Ovary (tissue), 9 donors: ENCODE measurements around the gene CRYZL1. TPM values are rescaled to one million over a fixed set of nuclear protein-coding genes. Genes with fewer than 3 reads are reported as not detected.

Source experiments
- DNase-seq, 5 donors: peaks; one replicate each; pipeline ENCODE4 v3.0.0-alpha.2; 2019 to 2020
- H3K27ac ChIP-seq, 2 donors: fragments of 200-600 bp; one replicate each; pipeline versions ENCODE4 v1.5.1 to v1.8.0; 2019 to 2022
- H3K27me3 ChIP-seq: fragments of 200-600 bp; one replicate; pipeline ENCODE4 v1.8.0; 2022
- H3K36me3 ChIP-seq: fragments of 200-600 bp; sonication (generic); one replicate; pipeline ENCODE4 v1.5.1; 2019
- H3K4me1 ChIP-seq: one replicate; pipeline ENCODE4 v1.8.1; 2013; ENCODE audit warnings: mild to moderate bottlenecking, moderate library complexity; ENCODE audit not compliant: insufficient read depth
- H3K4me3 ChIP-seq: fragments of 200-600 bp; sonication (generic); one replicate; pipeline ENCODE4 v1.5.1; 2017
- H3K9me3 ChIP-seq, 2 donors: fragments of 200-600 bp in 1 of 2; sonication (generic) in 1 of 2; one replicate each; pipeline versions ENCODE4 v1.5.1 to v1.8.1; 2013 to 2019; ENCODE audit warnings: mild to moderate bottlenecking in 1 of 2, moderate library complexity in 1 of 2
- CTCF ChIP-seq, 3 donors: fragments of 450-650 bp in 2 of 3; fragments of 200-600 bp in 1 of 3; IDR thresholded peaks; one replicate each; pipeline versions ENCODE4 v1.5.1 to v1.8.0; 2016 to 2022; ENCODE audit warnings: antibody characterized with exemption in 3 of 3, mild to moderate bottlenecking in 1 of 3
- EP300 ChIP-seq: sonication (generic); formaldehyde crosslinking; IDR thresholded peaks from one replicate; pipeline ENCODE4 v1.6.1; 2017; ENCODE audit warnings: antibody characterized with exemption
- POLR2A ChIP-seq: fragments of 450-650 bp; IDR thresholded peaks from one replicate; pipeline ENCODE4 v1.6.1; 2017; ENCODE audit warnings: antibody characterized with exemption, mild to moderate bottlenecking, moderate library complexity
- WGBS, 3 donors: extraction: QIAGEN DNeasy Blood & Tissue Kit in 1 of 3; methylation state at CpG; one replicate each; pipeline versions ENCODE4 v1.1.5 to v1.1.7; 2013 to 2017; 5-methylcytosine and 5-hydroxymethylcytosine counted together
- intact Hi-C, 4 donors: fragments of 100-400 bp; cut with DNase I; formaldehyde crosslinking; loops; one replicate each; pipeline versions ENCODE4 v1.11.0 to v1.15.1; 2022 to 2023
- polyA plus RNA-seq, 2 donors: library from polyadenylated mRNA; stranded (reverse); fragments of 200-250 nt in 1 of 2; fragments of 350-450 nt in 1 of 2; fragmentation: Illumina TruSeq in 1 of 2; extraction: RNeasy Lipid Tissue Mini Kit (QIAGEN cat#74804) in 1 of 2; gene quantifications; one replicate each; pipeline ENCODE4 v1.2.3, GENCODE V29; 2013 to 2014
- total RNA-seq, 7 donors: library from RNA; depleted of rRNA in 2 of 7; stranded (reverse); fragments of >200 nt in 2 of 7; fragmentation: NEBNext Ultra II Directional in 3 of 7; extraction: Animal tissue kit (Norgen Biotek cat#: 25700) in 3 of 7; gene quantifications; one replicate each; pipeline versions ENCODE4 v1.1.0 to v1.2.4, GENCODE V29; 2016 to 2023
- donor health status: DM: no; HTN: no; CAD: no; lungs with moderate emphysema.
- donor health status: DM: no; HTN: no; CAD: no.
- donor health status: Bipolar disorder and iron deficiency.
- donor health status: DM: yes; HTN: yes; CAD: no.
- donor health status: DM: no; HTN: no; CAD: no.
- donor health status: DM: yes; HTN: yes; CAD: no.

CRYZL1 gene
- total and polyA plus RNA-seq, 9 donors, result 27.0 to 59.6 (median 45.9) TPM

- TF ChIP-seq EP300, result no peak
- no peak for TF ChIP-seq POLR2A
- TF ChIP-seq CTCF (IDR thresholded peaks at IDR 0.05), result no peak
- 3 to 11% (median 9%) methylated on average over 1 of the region's 1 CpG for WGBS, 3 donors
- Histone ChIP-seq H3K9me3 (no peaks in the 10 kb centered on the region), H3K4me1 (peaks cover 10% of the 10 kb centered on the region), H3K27ac (peak overlapping the region in 1 of 2 donors; percentile 66), H3K4me3 (no peak overlapping the region), H3K36me3 (no peaks in the 10 kb centered on the region), H3K27me3 (no peaks in the 10 kb centered on the region)
- DNase-seq, result no peak
- intact Hi-C loops, result no loop called here
These were observed 18.9 kb upstream of the CRYZL1 start for GRCh38 chr21:33660406-33660805.

GRCh38 chr21:33659568-33659949 is 18.0 kb upstream of the CRYZL1 start:
- TF ChIP-seq POLR2A (no peak), EP300 (no peak), CTCF (IDR thresholded peaks at IDR 0.05) (no peak)
- no peaks in the 10 kb centered on the region for H3K9me3 ChIP-seq
- intact Hi-C loops, result no loop called here
- H3K27ac ChIP-seq, result peak overlapping the region in 1 of 2 donors; percentile 66
- 69 to 89% (median 88%) methylated on average over 1 of the region's 1 CpG for WGBS, 3 donors
- peaks cover 13% of the 10 kb centered on the region for H3K4me1 ChIP-seq
- H3K36me3 ChIP-seq, result no peaks in the 10 kb centered on the region
- DNase-seq, result no peak
- H3K27me3 ChIP-seq, result no peaks in the 10 kb centered on the region
- no peak overlapping the region for H3K4me3 ChIP-seq

- Histone ChIP-seq H3K4me1 (peaks cover 13% of the 10 kb centered on the region), H3K4me3 (no peak overlapping the region), H3K27me3 (no peaks in the 10 kb centered on the region), H3K9me3 (no peaks in the 10 kb centered on the region), H3K27ac (no peak overlapping the region), H3K36me3 (no peaks in the 10 kb centered on the region)
- 87 to 89% (median 87%) methylated on average over 7 of the region's 7 CpGs for WGBS, 3 donors
- TF ChIP-seq CTCF (IDR thresholded peaks at IDR 0.05) (no peak), POLR2A (no peak), EP300 (no peak)
- DNase-seq, result no peak
- intact Hi-C loops, result no loop called here
These were observed 17.5 kb upstream of the CRYZL1 start for GRCh38 chr21:33658919-33659567.

- H3K4me1 ChIP-seq, result peaks cover 13% of the 10 kb centered on the region
- intact Hi-C loops, result no loop called here
- H3K27ac ChIP-seq, result no peak overlapping the region
- TF ChIP-seq CTCF (IDR thresholded peaks at IDR 0.05) (no peak), POLR2A (no peak), EP300 (no peak)
- H3K9me3 ChIP-seq, result no peaks in the 10 kb centered on the region
- WGBS, 3 donors, result 42 to 52% (median 45%) methylated on average over 8 of the region's 8 CpGs
- H3K36me3 ChIP-seq, result no peaks in the 10 kb centered on the region
- DNase-seq, result no peak
- no peak overlapping the region for H3K4me3 ChIP-seq
- H3K27me3 ChIP-seq, result no peaks in the 10 kb centered on the region
These were observed 15.7 kb upstream of the CRYZL1 start for GRCh38 chr21:33657124-33657820.
